HepG2 (cell line): ENCODE results near the gene MRPL43. TPM values are rescaled to one million over a fixed set of nuclear protein-coding genes. Genes with fewer than 3 reads are reported as not detected.

ENCODE experiments used
- GATA4 ChIP-seq: sonication (generic); IDR thresholded peaks from 2 replicates; pipeline ENCODE4 v1.6.1; 2016; ENCODE audit warnings: antibody characterized with exemption, low read depth, borderline replicate concordance
- GTF3A ChIP-seq: sonication (generic); formaldehyde crosslinking; conservative IDR thresholded peaks from 2 replicates; pipeline ENCODE4 v1.4.0; 2020; ENCODE audit warnings: mild to moderate bottlenecking, missing genetic modification reagents
- KAT8 ChIP-seq: IDR thresholded peaks from 2 replicates; pipeline ENCODE4 v1.6.1; 2016; ENCODE audit warnings: missing genetic modification reagents, missing compliant biosample characterization
- KLF9 ChIP-seq: IDR thresholded peaks from 2 replicates; pipeline ENCODE4 v1.6.1; 2016; ENCODE audit warnings: low read depth
- MEIS2 ChIP-seq: sonication (generic); formaldehyde crosslinking; IDR thresholded peaks from 2 replicates; pipeline ENCODE4 v1.9.0; 2021; ENCODE audit warnings: mild to moderate bottlenecking, missing genetic modification reagents
- MIER2 ChIP-seq: IDR thresholded peaks from 2 replicates; pipeline ENCODE4 v1.6.1; 2016; ENCODE audit warnings: missing biosample characterization, missing genetic modification reagents
- MTF1 ChIP-seq: sonication (generic); formaldehyde crosslinking; IDR thresholded peaks from 2 replicates; pipeline ENCODE4 v1.5.0; 2020; ENCODE audit warnings: missing genetic modification reagents
- POGZ ChIP-seq: sonication (generic); formaldehyde crosslinking; IDR thresholded peaks from 2 replicates; pipeline ENCODE4 v1.4.0; 2020; ENCODE audit warnings: mild to moderate bottlenecking, missing genetic modification reagents
- RARG ChIP-seq: sonication (generic); formaldehyde crosslinking; IDR thresholded peaks from 2 replicates; pipeline ENCODE4 v1.4.0; 2020; ENCODE audit warnings: low read depth, mild to moderate bottlenecking, missing genetic modification reagents
- RBM22 ChIP-seq: fragments of 200-400 bp; formaldehyde crosslinking; optimal IDR thresholded peaks from 2 replicates; pipeline ENCODE3; 2017; ENCODE audit warnings: mild to moderate bottlenecking, low read length, moderate library complexity
- SETDB1 ChIP-seq: sonication (generic); formaldehyde crosslinking; IDR thresholded peaks from 2 replicates; pipeline ENCODE4 v1.5.1; 2020; ENCODE audit warnings: missing genetic modification reagents, mild to moderate bottlenecking, borderline replicate concordance
- SNAI1 ChIP-seq: sonication (generic); formaldehyde crosslinking; IDR thresholded peaks from 2 replicates; pipeline ENCODE4 v1.5.0; 2020; ENCODE audit warnings: mild to moderate bottlenecking, missing genetic modification reagents, borderline replicate concordance
- SNRNP70 ChIP-seq: fragments of 200-400 bp; formaldehyde crosslinking; IDR thresholded peaks from 2 replicates; pipeline ENCODE4 v1.6.1; 2017; ENCODE audit warnings: mild to moderate bottlenecking, low read depth, low read length, moderate library complexity
- SOX5 ChIP-seq: IDR thresholded peaks from 2 replicates; pipeline ENCODE4 v1.6.1; 2016; ENCODE audit warnings: borderline replicate concordance
- SP140L ChIP-seq: sonication (generic); formaldehyde crosslinking; IDR thresholded peaks from 2 replicates; pipeline ENCODE4 v1.4.0; 2020; ENCODE audit warnings: missing genetic modification reagents, borderline replicate concordance
- TMF1 ChIP-seq: sonication (generic); formaldehyde crosslinking; IDR thresholded peaks from 2 replicates; pipeline ENCODE4 v1.8.1; 2022; ENCODE audit warnings: low read depth, missing genetic modification reagents
- ZFYVE20 ChIP-seq: sonication (generic); formaldehyde crosslinking; IDR thresholded peaks from 2 replicates; pipeline ENCODE4 v1.8.0; 2023; ENCODE audit warnings: low read depth, mild to moderate bottlenecking, moderate library complexity, missing genetic modification reagents, borderline replicate concordance
- ZNF143 ChIP-seq: sonication (generic); formaldehyde crosslinking; IDR thresholded peaks from 2 replicates; pipeline ENCODE4 v1.4.0; 2020; ENCODE audit warnings: missing genetic modification reagents
- ZNF292 ChIP-seq: sonication (generic); formaldehyde crosslinking; IDR thresholded peaks from 2 replicates; pipeline ENCODE4 v1.8.1; 2022; ENCODE audit warnings: mild to moderate bottlenecking, low read depth, missing genetic modification reagents, borderline replicate concordance
- ZNF331 ChIP-seq: sonication (generic); formaldehyde crosslinking; IDR thresholded peaks from 2 replicates; pipeline ENCODE4 v1.4.0; 2020; ENCODE audit warnings: missing genetic modification reagents
- ZNF451 ChIP-seq: sonication (generic); formaldehyde crosslinking; IDR thresholded peaks from 2 replicates; pipeline ENCODE4 v1.5.0; 2020; ENCODE audit warnings: mild to moderate bottlenecking, missing genetic modification reagents
- ZSCAN21 ChIP-seq: sonication (generic); formaldehyde crosslinking; IDR thresholded peaks from 2 replicates; pipeline ENCODE4 v1.8.0; 2022; ENCODE audit warnings: mild to moderate bottlenecking, missing genetic modification reagents, moderate library complexity, borderline replicate concordance
- polyA plus RNA-seq, 8 experiments: library from polyadenylated mRNA; depleted of rRNA in 3 of 8; stranded (reverse) in 7 of 8; unstranded in 1 of 8; fragments of >200 nt; fragmentation: Illumina TruSeq in 4 of 8; extraction: Trizol in 4 of 8; gene quantifications; 2 replicates each; pipeline versions ENCODE4 v1.2.1 to v1.2.3, GENCODE V29; 2011 to 2016; ENCODE audit warnings: low read depth in 4 of 8, missing spikeins in 1 of 8, mixed read lengths in 1 of 8; ENCODE audit not compliant: insufficient read depth in 1 of 8
- total RNA-seq, 5 experiments: library from RNA; depleted of rRNA; stranded (reverse); fragments of >200 nt; fragmentation: Illumina TruSeq; extraction: Trizol; gene quantifications; 2 replicates each; pipeline ENCODE4 v1.2.3, GENCODE V29; 2016; ENCODE audit warnings: low read depth in 1 of 5
- TF ChIP-seq, protein P1 (sequence below): sonication (generic); formaldehyde crosslinking; IDR thresholded peaks from 2 replicates; pipeline ENCODE4 v1.8.0; 2022; ENCODE audit warnings: missing genetic modification reagents, mild to moderate bottlenecking, moderate library complexity, borderline replicate concordance
- TF ChIP-seq, protein P2 (sequence below): IDR thresholded peaks from 2 replicates; pipeline ENCODE4 v1.6.1; 2016; ENCODE audit warnings: low read depth, borderline replicate concordance
- TF ChIP-seq, protein P3 (sequence below): sonication (generic); formaldehyde crosslinking; IDR thresholded peaks from 2 replicates; pipeline ENCODE4 v1.8.0; 2023; ENCODE audit warnings: mild to moderate bottlenecking, missing genetic modification reagents
- TF ChIP-seq, protein P4 (sequence below): sonication (generic); formaldehyde crosslinking; IDR thresholded peaks from 2 replicates; pipeline ENCODE4 v1.4.0; 2020; ENCODE audit warnings: mild to moderate bottlenecking, missing genetic modification reagents

MRPL43 gene
- total and polyA plus RNA-seq, 2 of the 13 experiments (the other 11 are each of a cell fraction or from before 2014, with no cell fraction given), result 71.0 to 73.7 TPM

DNA sequence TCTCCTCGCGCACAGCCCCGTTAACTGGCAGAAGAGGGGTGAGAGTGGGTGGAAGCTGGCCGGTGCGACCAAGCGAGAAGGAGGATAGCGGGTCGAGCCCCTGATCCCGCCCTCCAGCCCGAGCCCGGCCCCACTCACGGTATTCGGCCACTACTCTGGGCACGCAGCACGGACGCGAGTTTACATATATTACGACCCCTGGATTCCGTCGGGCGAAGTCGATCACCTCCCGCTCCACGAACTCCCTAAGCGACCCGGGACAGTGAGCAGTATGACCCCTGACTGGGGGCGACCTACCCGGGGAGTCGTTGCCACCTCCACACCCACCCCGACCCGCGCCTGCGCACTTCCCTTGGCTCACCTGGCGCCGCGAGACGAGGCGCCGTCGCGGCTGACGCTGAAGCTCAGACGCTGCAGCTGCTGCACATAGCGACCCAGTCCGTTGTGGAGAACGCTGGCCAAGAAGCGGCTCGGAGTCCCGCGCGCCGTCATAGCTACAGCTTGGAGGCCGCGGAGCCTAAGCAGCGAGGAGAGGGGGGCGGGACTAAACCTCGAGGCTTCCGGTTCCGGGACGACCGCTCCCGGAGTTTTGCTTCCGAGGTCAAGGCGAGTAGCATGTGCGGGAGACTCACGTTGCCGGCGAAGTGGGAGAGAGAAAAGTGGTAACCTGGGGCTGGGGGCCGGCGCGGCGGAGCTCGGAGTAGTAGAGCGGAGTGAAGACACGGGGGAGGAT is at the start of gene MRPL43, which contains the start of gene TWNK (continued):
- TF ChIP-seq MTF1 (CRISPR knock-in tag) (no peak), KAT8 (CRISPR knock-in tag) (peak; percentile 93), RARG (no peak), SNRNP70 (no peak), ZNF451 (CRISPR knock-in tag) (no peak), MIER2 (CRISPR knock-in tag) (no peak), SNAI1 (CRISPR knock-in tag) (peak; percentile 35; the same call in 1 of the 2 replicates), TMF1 (CRISPR knock-in tag) (peak; percentile 89; the same call in 1 of the 2 replicates), ZNF292 (CRISPR knock-in tag) (no peak), ZSCAN21 (CRISPR knock-in tag) (peak; percentile 67; the same call in 1 of the 2 replicates), GTF3A (CRISPR knock-in tag) (peak; percentile 14; the same call in 1 of the 2 replicates), RBM22 (no peak), KLF9 (peak; percentile 62; the same call in 1 of the 2 replicates), ZNF143 (CRISPR knock-in tag) (no peak; the same call in 1 of the 2 replicates), SETDB1 (CRISPR knock-in tag) (no peak), ZNF331 (no peak), POGZ (CRISPR knock-in tag) (no peak), SOX5 (CRISPR knock-in tag) (no peak), ZFYVE20 (0 out of 2 replicates have a peak, but pooled peaks have one; percentile 36), SP140L (CRISPR knock-in tag) (no peak), GATA4 (no peak), MEIS2 (CRISPR knock-in tag) (no peak; the same call in 1 of the 2 replicates)
- TF ChIP-seq, protein P1, sequence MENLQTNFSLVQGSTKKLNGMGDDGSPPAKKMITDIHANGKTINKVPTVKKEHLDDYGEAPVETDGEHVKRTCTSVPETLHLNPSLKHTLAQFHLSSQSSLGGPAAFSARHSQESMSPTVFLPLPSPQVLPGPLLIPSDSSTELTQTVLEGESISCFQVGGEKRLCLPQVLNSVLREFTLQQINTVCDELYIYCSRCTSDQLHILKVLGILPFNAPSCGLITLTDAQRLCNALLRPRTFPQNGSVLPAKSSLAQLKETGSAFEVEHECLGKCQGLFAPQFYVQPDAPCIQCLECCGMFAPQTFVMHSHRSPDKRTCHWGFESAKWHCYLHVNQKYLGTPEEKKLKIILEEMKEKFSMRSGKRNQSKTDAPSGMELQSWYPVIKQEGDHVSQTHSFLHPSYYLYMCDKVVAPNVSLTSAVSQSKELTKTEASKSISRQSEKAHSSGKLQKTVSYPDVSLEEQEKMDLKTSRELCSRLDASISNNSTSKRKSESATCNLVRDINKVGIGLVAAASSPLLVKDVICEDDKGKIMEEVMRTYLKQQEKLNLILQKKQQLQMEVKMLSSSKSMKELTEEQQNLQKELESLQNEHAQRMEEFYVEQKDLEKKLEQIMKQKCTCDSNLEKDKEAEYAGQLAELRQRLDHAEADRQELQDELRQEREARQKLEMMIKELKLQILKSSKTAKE, result peak; percentile 57; the same call in 1 of the 2 replicates
- TF ChIP-seq, protein P2, sequence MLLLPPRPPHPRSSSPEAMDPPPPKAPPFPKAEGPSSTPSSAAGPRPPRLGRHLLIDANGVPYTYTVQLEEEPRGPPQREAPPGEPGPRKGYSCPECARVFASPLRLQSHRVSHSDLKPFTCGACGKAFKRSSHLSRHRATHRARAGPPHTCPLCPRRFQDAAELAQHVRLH (CRISPR knock-in tag), result no peak; the same call in 1 of the 2 replicates
- TF ChIP-seq, protein P3, sequence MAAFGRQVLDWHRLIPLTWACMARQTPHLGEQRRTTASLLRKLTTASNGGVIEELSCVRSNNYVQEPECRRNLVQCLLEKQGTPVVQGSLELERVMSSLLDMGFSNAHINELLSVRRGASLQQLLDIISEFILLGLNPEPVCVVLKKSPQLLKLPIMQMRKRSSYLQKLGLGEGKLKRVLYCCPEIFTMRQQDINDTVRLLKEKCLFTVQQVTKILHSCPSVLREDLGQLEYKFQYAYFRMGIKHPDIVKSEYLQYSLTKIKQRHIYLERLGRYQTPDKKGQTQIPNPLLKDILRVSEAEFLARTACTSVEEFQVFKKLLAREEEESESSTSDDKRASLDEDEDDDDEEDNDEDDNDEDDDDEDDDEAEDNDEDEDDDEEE, result peak; percentile 72; the same call in 1 of the 2 replicates
- TF ChIP-seq, protein P4, sequence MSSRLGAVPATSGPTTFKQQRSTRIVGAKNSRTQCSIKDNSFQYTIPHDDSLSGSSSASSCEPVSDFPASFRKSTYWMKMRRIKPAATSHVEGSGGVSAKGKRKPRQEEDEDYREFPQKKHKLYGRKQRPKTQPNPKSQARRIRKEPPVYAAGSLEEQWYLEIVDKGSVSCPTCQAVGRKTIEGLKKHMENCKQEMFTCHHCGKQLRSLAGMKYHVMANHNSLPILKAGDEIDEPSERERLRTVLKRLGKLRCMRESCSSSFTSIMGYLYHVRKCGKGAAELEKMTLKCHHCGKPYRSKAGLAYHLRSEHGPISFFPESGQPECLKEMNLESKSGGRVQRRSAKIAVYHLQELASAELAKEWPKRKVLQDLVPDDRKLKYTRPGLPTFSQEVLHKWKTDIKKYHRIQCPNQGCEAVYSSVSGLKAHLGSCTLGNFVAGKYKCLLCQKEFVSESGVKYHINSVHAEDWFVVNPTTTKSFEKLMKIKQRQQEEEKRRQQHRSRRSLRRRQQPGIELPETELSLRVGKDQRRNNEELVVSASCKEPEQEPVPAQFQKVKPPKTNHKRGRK (CRISPR knock-in tag), result no peak
